Hippocampal formation (tissue), 2 donors: ENCODE data around the gene RADX.
"Not testable (repeated sequence)": the region's sequence is repeated elsewhere in the genome, so short reads cannot be mapped to it uniquely, and the experiment has no call there.

ENCODE experiments used
- DNase-seq, 2 donors: peaks; one replicate each; lab custom pipeline; 2025; lab: John Stamatoyannopoulos, UW

The RADX gene

GRCh38 chrX:106611679-106612392 is at the start of gene RADX:
Gene RADX, plus strand, starts transcription at chrX:106611978. Its CDS starts 103 bp downstream, at chrX:106612081.
- DNase-seq, result peak; percentile 42 to 72

GRCh38 chrX:106564986-106565385 is 46.8 kb upstream of the RADX start:
- DNase-seq, result no peak

- no peak for DNase-seq
Measured at GRCh38 chrX:106566362-106566761, 45.4 kb upstream of the RADX start.

GRCh38 chrX:106581856-106582255 is 29.9 kb upstream of the RADX start:
- no peak for DNase-seq

GRCh38 chrX:106585478-106585877 is 26.3 kb upstream of the RADX start:
- no peak for DNase-seq

GRCh38 chrX:106588801-106589200 is 23.0 kb upstream of the RADX start:
- DNase-seq, result no peak

- no peak for DNase-seq
Measured at GRCh38 chrX:106599411-106599810, 12.4 kb upstream of the RADX start.

- DNase-seq, result no peak
Measured at GRCh38 chrX:106606571-106606970, 5.2 kb upstream of the RADX start.

- no peak for DNase-seq
Measured at GRCh38 chrX:106608016-106608415, 3.8 kb upstream of the RADX start.

- DNase-seq, result no peak
Measured at GRCh38 chrX:106611317-106611678, 480 bp upstream of the RADX start.

GRCh38 chrX:106612393-106612763 is 600 bp downstream of the RADX start:
- DNase-seq, result peak in 1 of 2 donors; percentile 10

GRCh38 chrX:106613277-106613676 is 1.5 kb downstream of the RADX start:
- DNase-seq, result no peak

GRCh38 chrX:106615041-106615440 is 3.3 kb downstream of the RADX start:
- DNase-seq, result no peak

- no peak for DNase-seq
Measured at GRCh38 chrX:106619797-106620196, 8.0 kb downstream of the RADX start.

- no peak for DNase-seq
Measured at GRCh38 chrX:106621836-106622235, 10.1 kb downstream of the RADX start.

- no peak for DNase-seq
Measured at GRCh38 chrX:106626789-106627188, 15.0 kb downstream of the RADX start.

- DNase-seq, result no peak
Measured at GRCh38 chrX:106631615-106632014, 19.8 kb downstream of the RADX start.

- no peak for DNase-seq
Measured at GRCh38 chrX:106649523-106650428, 38.0 kb downstream of the RADX start.

- not testable (repeated sequence) for DNase-seq
Measured at GRCh38 chrX:106653625-106654024, 41.8 kb downstream of the RADX start.

GRCh38 chrX:106670631-106671030 is 58.9 kb downstream of the RADX start:
- DNase-seq, result no peak

- DNase-seq, result no peak
Measured at GRCh38 chrX:106672527-106672926, 60.7 kb downstream of the RADX start.

- no peak for DNase-seq
Measured at GRCh38 chrX:106680716-106681115, 68.9 kb downstream of the RADX start.

- no peak for DNase-seq
Measured at GRCh38 chrX:106684207-106684606, 72.4 kb downstream of the RADX start.
